HEK293T (cell line): ENCODE measurements around the gene FOXC1.

ENCODE experiments used
- BHLHE40 ChIP-seq: fragments of 450-650 bp; IDR thresholded peaks from 2 replicates; pipeline ENCODE4 v1.6.1; 2016; ENCODE audit warnings: mild to moderate bottlenecking, moderate library complexity, borderline replicate concordance
- CTBP1 ChIP-seq: fragments of 450-650 bp; IDR thresholded peaks from 2 replicates; pipeline ENCODE4 v1.6.1; 2016; ENCODE audit warnings: borderline replicate concordance
- ELF4 ChIP-seq: fragments of 450-650 bp; IDR thresholded peaks from 2 replicates; pipeline ENCODE4 v1.6.1; 2017; ENCODE audit warnings: antibody characterized with exemption
- FOXM1 ChIP-seq: fragments of 450-650 bp; IDR thresholded peaks from 2 replicates; pipeline ENCODE4 v1.6.1; 2017; ENCODE audit warnings: mild to moderate bottlenecking, borderline replicate concordance
- L3MBTL2 ChIP-seq: fragments of 450-650 bp; conservative IDR thresholded peaks from 2 replicates; pipeline ENCODE4 v1.6.1; 2016; ENCODE audit warnings: mild to moderate bottlenecking
- PKNOX1 ChIP-seq: fragments of 450-650 bp; IDR thresholded peaks from 2 replicates; pipeline ENCODE4 v1.6.1; 2016
- SUZ12 ChIP-seq: fragments of 450-650 bp; IDR thresholded peaks from 2 replicates; pipeline ENCODE4 v1.6.1; 2016; ENCODE audit warnings: mild to moderate bottlenecking
- TARDBP ChIP-seq: fragments of 450-650 bp; IDR thresholded peaks from 2 replicates; pipeline ENCODE4 v1.6.1; 2016

GRCh38 chr6:1599469-1599868 is 10.2 kb upstream of the FOXC1 start:
- TF ChIP-seq FOXM1 (no peak), ELF4 (no peak), SUZ12 (no peak), L3MBTL2 (no peak), TARDBP (no peak), PKNOX1 (no peak), CTBP1 (no peak), BHLHE40 (no peak)
